ENCODE measurements around the gene KCNN3. TPM values are rescaled to one million over a fixed set of nuclear protein-coding genes. Genes with fewer than 3 reads are reported as not detected.
A peak's percentile ranks its signal among the peaks of the same experiment; 100 is the strongest.

The KCNN3 gene
- total RNA-seq, 4 donors from 2014 or later, result 5.0 to 30.0 (median 20.8) TPM

DNA sequence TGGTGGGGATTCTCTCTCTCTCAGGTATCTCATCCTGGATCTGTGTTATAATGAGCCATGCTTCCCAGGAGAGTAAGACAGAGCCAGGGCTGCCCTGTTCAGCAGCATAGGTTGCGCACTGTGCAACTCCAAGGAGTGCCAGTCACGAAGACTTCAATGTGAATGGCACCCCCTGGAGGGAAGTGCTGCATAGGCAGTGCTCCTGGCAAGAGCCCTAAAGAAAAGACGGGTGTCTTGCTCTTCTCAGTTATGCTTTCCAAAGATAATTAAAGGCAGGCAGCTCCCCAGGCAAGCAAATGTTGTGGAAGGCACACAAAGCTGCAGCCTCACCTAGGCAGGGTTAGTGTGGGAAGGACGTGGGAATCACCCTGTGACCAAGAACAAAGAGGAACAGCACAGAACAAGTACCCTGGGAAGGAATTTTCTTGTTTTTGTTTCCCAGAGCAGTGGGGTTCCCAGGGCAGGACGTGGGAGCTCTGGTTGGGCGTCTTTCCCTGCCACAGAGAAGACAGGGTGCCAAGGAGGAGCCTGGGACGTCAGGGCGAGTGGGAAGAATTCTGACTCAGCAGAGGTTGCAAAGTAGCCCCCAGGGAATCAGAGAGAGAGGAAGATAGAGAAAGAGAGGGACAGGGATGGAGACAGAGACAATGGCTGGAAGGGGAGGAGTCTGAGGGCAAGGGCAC lies 120.9 kb downstream of the KCNN3 start:
- H3K27me3 ChIP-seq, result no peaks in the 10 kb centered on the region
- in situ Hi-C loops (cut with MboI; ENCODE audit: low sequenced_read_pairs in 4 of 4) (no loop called here), intact Hi-C loops (cut with DNase I; ENCODE audit: low total_unique reads) (loop anchor here (10.0 kb wide), 1 partner anchor 184 kb away; the partner anchor contains the start of gene CHRNB2)
- no peak overlapping the region for H3K4me3 ChIP-seq
- ATAC-seq (no peak), DNase-seq (no peak)
- H3K9me3 ChIP-seq, result no peaks in the 10 kb centered on the region
- TF ChIP-seq, protein P1, sequence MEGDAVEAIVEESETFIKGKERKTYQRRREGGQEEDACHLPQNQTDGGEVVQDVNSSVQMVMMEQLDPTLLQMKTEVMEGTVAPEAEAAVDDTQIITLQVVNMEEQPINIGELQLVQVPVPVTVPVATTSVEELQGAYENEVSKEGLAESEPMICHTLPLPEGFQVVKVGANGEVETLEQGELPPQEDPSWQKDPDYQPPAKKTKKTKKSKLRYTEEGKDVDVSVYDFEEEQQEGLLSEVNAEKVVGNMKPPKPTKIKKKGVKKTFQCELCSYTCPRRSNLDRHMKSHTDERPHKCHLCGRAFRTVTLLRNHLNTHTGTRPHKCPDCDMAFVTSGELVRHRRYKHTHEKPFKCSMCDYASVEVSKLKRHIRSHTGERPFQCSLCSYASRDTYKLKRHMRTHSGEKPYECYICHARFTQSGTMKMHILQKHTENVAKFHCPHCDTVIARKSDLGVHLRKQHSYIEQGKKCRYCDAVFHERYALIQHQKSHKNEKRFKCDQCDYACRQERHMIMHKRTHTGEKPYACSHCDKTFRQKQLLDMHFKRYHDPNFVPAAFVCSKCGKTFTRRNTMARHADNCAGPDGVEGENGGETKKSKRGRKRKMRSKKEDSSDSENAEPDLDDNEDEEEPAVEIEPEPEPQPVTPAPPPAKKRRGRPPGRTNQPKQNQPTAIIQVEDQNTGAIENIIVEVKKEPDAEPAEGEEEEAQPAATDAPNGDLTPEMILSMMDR (IDR thresholded peaks at IDR 0.05 in 4 of 5, conservative IDR thresholded peaks at IDR 0.05 in 1 of 5), result peak in 1 of 5 experiments; percentile 14
- TF ChIP-seq POLR2A (IDR thresholded peaks at IDR 0.05), result no peak
- peaks cover 10 to 12% of the 10 kb centered on the region in 2 donors for H3K4me1 ChIP-seq
- no peaks in the 10 kb centered on the region for H3K36me3 ChIP-seq
- no peak overlapping the region for H3K27ac ChIP-seq

DNA sequence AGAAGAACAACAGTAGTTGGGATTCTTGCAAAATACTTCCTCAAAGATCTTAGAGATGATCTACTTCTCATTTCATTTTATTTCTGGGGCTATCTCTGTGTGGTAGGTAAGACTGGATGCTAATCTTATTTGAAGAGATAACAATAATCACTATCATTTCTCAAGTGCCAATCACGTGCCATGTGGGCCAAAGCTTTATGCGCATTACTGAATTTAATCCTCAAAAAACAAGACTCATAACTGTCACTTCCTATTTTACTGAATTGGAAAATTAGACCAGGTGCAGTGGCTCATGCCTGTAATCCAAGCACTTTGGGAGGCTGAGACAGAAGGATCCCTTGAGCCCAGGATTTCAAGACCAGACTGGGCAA lies 121.7 kb downstream of the KCNN3 start:
- peaks cover 13 to 15% of the 10 kb centered on the region in 2 donors for H3K4me1 ChIP-seq
- H3K9me3 ChIP-seq, result no peaks in the 10 kb centered on the region
- intact Hi-C loops (cut with DNase I; ENCODE audit: low total_unique reads), result loop anchor here (10.0 kb wide), 1 partner anchor 184 kb away; the partner anchor contains the start of gene CHRNB2
- H3K4me3 ChIP-seq, result no peak overlapping the region
- no peak for TF ChIP-seq POLR2A (IDR thresholded peaks at IDR 0.05)
- TF ChIP-seq, protein P1 (IDR thresholded peaks at IDR 0.05 in 4 of 5, conservative IDR thresholded peaks at IDR 0.05 in 1 of 5), result no peak
- H3K27ac ChIP-seq, result no peak overlapping the region
- in situ Hi-C loops (cut with MboI; ENCODE audit: low sequenced_read_pairs in 4 of 4), result no loop called here
- H3K36me3 ChIP-seq, result no peaks in the 10 kb centered on the region
- H3K27me3 ChIP-seq, result no peaks in the 10 kb centered on the region
- no peak for ATAC-seq
- DNase-seq, result no peak

DNA sequence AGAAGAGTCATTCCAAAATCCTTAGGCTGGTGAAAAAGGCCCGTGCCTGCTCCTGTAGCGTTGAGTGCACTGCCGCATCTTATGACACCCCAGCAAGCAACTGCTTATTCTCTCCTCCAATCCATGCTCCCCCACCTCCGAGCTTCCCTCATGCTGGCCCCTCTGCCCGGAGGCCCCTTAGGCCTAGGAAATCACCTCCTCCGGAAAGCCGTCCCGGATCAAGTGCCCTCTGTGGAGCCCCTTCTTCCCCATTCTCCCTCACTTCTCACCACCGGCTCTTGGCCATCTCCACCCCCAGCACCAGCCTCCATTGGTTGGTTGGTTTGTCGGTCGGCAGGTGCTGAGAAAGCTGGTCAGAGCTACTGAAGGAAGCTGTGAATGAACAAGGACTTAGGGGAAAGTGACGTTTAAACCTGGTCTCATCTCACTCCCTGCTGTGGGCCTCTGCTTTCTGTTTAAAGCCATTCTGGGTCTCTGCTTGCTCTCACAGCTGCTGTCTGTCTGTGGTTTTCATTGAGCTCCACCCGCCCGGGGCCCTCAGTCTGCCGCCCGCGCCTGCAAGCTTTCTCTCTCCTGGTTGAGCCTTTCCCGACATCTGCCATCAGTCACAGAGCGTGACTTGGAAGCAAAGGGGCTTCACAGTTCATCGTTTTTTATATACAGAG lies 122.2 kb downstream of the KCNN3 start:
- Histone ChIP-seq H3K4me3 (no peak overlapping the region), H3K9me3 (no peaks in the 10 kb centered on the region), H3K27ac (peak overlapping the region in 1 of 4 donors; percentile 32), H3K36me3 (no peaks in the 10 kb centered on the region), H3K4me1 (peaks cover 15 to 16% of the 10 kb centered on the region in 2 donors), H3K27me3 (no peaks in the 10 kb centered on the region)
- DNase-seq (no peak), ATAC-seq (no peak)
- in situ Hi-C loops (cut with MboI; ENCODE audit: low sequenced_read_pairs in 4 of 4), result no loop called here
- intact Hi-C loops (cut with DNase I; ENCODE audit: low total_unique reads), result loop anchor here (10.0 kb wide), 1 partner anchor 183 kb away; the partner anchor contains the start of gene CHRNB2
- no peak for TF ChIP-seq POLR2A (IDR thresholded peaks at IDR 0.05)
- TF ChIP-seq, protein P1 (IDR thresholded peaks at IDR 0.05 in 4 of 5, conservative IDR thresholded peaks at IDR 0.05 in 1 of 5), result no peak

DNA sequence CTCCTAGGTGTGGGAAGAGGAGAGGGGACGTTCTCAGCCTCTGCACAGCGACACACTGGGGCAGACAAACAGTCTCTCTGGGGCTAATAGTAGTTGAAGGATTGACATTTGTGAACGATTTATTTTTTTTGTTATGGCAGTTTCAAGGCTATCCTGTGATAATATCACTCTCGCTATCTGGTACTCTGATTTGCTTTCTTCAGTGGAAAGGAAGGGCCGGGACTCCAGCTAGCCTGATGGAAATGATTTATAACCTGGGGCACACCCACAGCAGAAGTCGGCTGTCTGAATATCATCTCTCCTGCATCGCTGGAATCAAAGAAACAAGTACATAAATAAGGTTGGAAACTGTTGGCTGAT lies 122.7 kb downstream of the KCNN3 start:
- DNase-seq, result no peak
- TF ChIP-seq, protein P1 (IDR thresholded peaks at IDR 0.05 in 4 of 5, conservative IDR thresholded peaks at IDR 0.05 in 1 of 5), result no peak
- TF ChIP-seq POLR2A (IDR thresholded peaks at IDR 0.05), result no peak
- peaks cover 20 to 21% of the 10 kb centered on the region in 2 donors for H3K4me1 ChIP-seq
- H3K4me3 ChIP-seq, result no peak overlapping the region
- intact Hi-C loops (cut with DNase I; ENCODE audit: low total_unique reads) (loop anchor here (10.0 kb wide), 1 partner anchor 183 kb away; the partner anchor contains the start of gene CHRNB2), in situ Hi-C loops (cut with MboI; ENCODE audit: low sequenced_read_pairs in 4 of 4) (no loop called here)
- H3K27me3 ChIP-seq, result no peaks in the 10 kb centered on the region
- H3K27ac ChIP-seq, result no peak overlapping the region
- no peak for ATAC-seq
- no peaks in the 10 kb centered on the region for H3K36me3 ChIP-seq
- H3K9me3 ChIP-seq, result no peaks in the 10 kb centered on the region
